GM12874 (cell line): ENCODE data around the gene ALDH1L1.

ENCODE experiments used
- CTCF ChIP-seq: IDR thresholded peaks from 2 replicates; pipeline ENCODE4 v1.5.1; 2011; ENCODE audit warnings: low read depth, mild to moderate bottlenecking, control low read depth, low read length, moderate library complexity; ENCODE audit not compliant: insufficient read depth

ALDH1L1 gene

GRCh38 chr3:126064627-126065258 is 115.6 kb downstream of the ALDH1L1 start:
- no peak for TF ChIP-seq CTCF

- TF ChIP-seq CTCF = no peak
Observed at GRCh38 chr3:126063358-126063965, 116.9 kb downstream of the ALDH1L1 start.

- no peak for TF ChIP-seq CTCF
Observed at GRCh38 chr3:126061301-126062032, 118.9 kb downstream of the ALDH1L1 start.

GRCh38 chr3:126060613-126061145 is 119.7 kb downstream of the ALDH1L1 start:
- TF ChIP-seq CTCF = no peak

GRCh38 chr3:126058666-126059065 is 121.7 kb downstream of the ALDH1L1 start:
- TF ChIP-seq CTCF = no peak

GRCh38 chr3:126057936-126058335 is 122.5 kb downstream of the ALDH1L1 start:
- TF ChIP-seq CTCF = no peak

GRCh38 chr3:126057501-126057819 is 122.9 kb downstream of the ALDH1L1 start:
- TF ChIP-seq CTCF = no peak
